ENCODE results near the gene GRIN2A. TPM values are rescaled to one million over a fixed set of nuclear protein-coding genes. Genes with fewer than 3 reads are reported as not detected.

Gene GRIN2A
- total and polyA plus RNA-seq, 8 donors: 0.06 to 9.8 (median 0.86) TPM

DNA sequence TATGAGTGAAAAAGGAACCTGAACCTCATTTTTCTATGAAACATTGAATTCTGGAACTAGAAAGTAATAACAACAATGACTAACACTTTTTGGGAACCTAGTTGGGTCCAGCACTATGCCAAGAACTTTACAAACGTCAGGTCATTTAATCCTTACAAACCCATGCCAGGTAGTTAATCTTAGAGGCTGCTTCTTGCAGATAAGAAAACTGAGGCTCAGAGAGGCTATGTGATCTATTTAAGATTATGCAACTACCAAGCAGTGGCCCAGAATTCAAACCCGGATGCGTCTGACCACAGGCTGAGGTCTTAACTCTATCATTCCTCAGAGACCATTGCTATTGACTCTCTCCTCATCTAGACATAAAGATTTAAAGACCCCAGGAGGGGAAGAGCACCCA, 358.7 kb downstream of the GRIN2A start:
- no peak overlapping the region for H3K27ac ChIP-seq
- H3K9me3 ChIP-seq: no peaks in the 10 kb centered on the region
- TF ChIP-seq POLR2AphosphoS5 (IDR thresholded peaks at IDR 0.05): no peak
- TF ChIP-seq, protein P1, sequence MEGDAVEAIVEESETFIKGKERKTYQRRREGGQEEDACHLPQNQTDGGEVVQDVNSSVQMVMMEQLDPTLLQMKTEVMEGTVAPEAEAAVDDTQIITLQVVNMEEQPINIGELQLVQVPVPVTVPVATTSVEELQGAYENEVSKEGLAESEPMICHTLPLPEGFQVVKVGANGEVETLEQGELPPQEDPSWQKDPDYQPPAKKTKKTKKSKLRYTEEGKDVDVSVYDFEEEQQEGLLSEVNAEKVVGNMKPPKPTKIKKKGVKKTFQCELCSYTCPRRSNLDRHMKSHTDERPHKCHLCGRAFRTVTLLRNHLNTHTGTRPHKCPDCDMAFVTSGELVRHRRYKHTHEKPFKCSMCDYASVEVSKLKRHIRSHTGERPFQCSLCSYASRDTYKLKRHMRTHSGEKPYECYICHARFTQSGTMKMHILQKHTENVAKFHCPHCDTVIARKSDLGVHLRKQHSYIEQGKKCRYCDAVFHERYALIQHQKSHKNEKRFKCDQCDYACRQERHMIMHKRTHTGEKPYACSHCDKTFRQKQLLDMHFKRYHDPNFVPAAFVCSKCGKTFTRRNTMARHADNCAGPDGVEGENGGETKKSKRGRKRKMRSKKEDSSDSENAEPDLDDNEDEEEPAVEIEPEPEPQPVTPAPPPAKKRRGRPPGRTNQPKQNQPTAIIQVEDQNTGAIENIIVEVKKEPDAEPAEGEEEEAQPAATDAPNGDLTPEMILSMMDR (IDR thresholded peaks at IDR 0.05): no peak
- no peaks in the 10 kb centered on the region for H3K4me1 ChIP-seq
- H3K27me3 ChIP-seq: no peaks in the 10 kb centered on the region
- 59 to 73% (median 62%) methylated on average over 3 of the region's 3 CpGs for WGBS, 5 donors
- no peaks in the 10 kb centered on the region for H3K36me3 ChIP-seq
- no peak for DNase-seq
- no peak overlapping the region for H3K4me3 ChIP-seq
- intact Hi-C loops (cut with DNase I; ENCODE audit: low total_unique reads): no loop called here

DNA sequence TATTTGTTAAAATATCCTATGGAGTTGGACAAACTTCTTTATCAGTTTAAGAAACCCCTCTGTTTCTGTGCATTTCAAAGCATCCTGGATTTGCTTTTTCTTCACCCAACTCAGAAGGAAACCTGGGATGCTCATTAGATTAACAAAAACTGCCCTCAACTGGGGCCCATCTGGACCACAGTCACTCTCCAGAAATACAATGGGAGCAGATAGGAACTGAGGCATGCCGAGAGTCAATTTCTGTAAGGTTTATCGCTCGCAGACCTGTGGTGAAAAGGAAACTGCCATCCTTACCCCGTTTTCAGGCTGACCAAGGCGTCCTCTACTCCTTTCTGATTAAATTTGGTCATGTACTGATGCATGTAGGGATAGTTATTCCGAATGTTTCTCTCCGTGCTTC, 360.3 kb downstream of the GRIN2A start:
- TF ChIP-seq, protein P1 (IDR thresholded peaks at IDR 0.05): no peak
- TF ChIP-seq POLR2AphosphoS5 (IDR thresholded peaks at IDR 0.05) (no peak), POLR2A (IDR thresholded peaks at IDR 0.05) (no peak), EP300 (IDR thresholded peaks at IDR 0.05) (no peak)
- H3K4me1 ChIP-seq: no peaks in the 10 kb centered on the region
- no peaks in the 10 kb centered on the region for H3K9me3 ChIP-seq
- no peak overlapping the region for H3K27ac ChIP-seq
- H3K4me3 ChIP-seq: no peak overlapping the region
- no peak for DNase-seq
- H3K27me3 ChIP-seq: no peaks in the 10 kb centered on the region
- intact Hi-C loops (cut with DNase I; ENCODE audit: low total_unique reads): no loop called here
- WGBS, 5 donors: 41 to 61% (median 54%) methylated on average over 7 of the region's 7 CpGs
- H3K36me3 ChIP-seq: no peaks in the 10 kb centered on the region

DNA sequence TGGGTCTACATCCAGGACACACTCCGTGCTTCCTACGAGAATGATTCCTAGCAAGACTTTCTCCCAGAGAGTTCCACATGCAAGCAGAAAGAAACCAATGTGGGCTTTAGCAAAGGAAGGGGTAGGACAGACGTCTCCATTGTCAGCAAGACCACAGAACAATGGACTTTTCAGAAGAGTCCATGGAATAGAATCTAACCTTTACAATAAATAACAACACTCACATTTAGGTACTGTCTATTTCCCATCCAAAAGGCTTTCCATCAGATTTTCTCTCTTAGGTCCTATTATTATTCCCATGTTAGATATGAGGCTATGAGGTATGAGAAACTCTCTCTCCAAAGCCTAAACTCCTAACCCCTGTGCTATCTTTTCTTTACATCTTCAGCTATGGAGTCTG, 360.9 kb downstream of the GRIN2A start:
- no peaks in the 10 kb centered on the region for H3K36me3 ChIP-seq
- no peaks in the 10 kb centered on the region for H3K27me3 ChIP-seq
- 43 to 69% (median 55%) methylated on average over 3 of the region's 3 CpGs for WGBS, 5 donors
- intact Hi-C loops (cut with DNase I; ENCODE audit: low total_unique reads): no loop called here
- TF ChIP-seq EP300 (IDR thresholded peaks at IDR 0.05) (no peak), POLR2AphosphoS5 (IDR thresholded peaks at IDR 0.05) (no peak), POLR2A (IDR thresholded peaks at IDR 0.05) (no peak)
- TF ChIP-seq, protein P1 (IDR thresholded peaks at IDR 0.05): no peak
- no peak overlapping the region for H3K27ac ChIP-seq
- H3K9me3 ChIP-seq: no peaks in the 10 kb centered on the region
- H3K4me3 ChIP-seq: no peak overlapping the region
- H3K4me1 ChIP-seq: no peaks in the 10 kb centered on the region
- no peak for DNase-seq

DNA sequence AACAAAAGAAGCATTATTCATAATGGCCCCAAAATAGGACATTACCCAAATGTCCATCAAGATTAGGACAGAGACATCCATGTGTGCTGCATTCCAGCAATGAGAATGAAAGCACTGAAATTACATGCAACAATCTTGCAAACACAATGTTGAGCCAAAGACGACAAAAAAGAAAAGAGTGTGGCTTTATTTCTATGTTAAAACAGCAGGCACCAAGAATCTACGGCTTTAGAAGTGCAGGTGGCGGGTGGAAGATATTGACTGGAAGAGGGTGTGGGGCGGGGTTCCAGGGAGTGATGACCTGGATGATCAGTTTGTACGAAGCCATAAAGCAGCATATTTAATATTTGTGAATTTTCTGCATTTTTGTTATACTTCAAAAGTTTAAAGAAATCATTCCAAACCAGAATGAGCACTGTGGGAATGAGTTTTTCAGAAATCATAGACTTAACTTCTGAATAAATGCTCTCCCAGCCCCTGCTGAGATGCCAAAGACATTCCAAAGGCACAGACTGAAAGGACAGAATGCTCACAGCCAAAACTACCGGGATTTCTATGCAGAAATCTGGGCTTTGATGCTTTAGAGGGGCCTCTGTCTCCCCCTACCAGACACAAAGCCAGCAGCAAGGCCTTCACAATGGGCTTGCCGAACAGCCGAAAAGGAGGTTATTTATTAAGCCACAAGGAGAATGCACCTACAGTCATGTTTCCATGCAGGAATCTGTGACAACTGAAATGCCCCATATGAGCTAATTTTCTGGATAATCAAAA, 361.6 kb downstream of the GRIN2A start:
- DNase-seq: peak in 1 of 2 donors; percentile 29
- no peaks in the 10 kb centered on the region for H3K36me3 ChIP-seq
- H3K27me3 ChIP-seq: no peaks in the 10 kb centered on the region
- intact Hi-C loops (cut with DNase I; ENCODE audit: low total_unique reads): no loop called here
- H3K27ac ChIP-seq: no peak overlapping the region
- TF ChIP-seq, protein P1 (IDR thresholded peaks at IDR 0.05): no peak
- TF ChIP-seq EP300 (IDR thresholded peaks at IDR 0.05): no peak
- TF ChIP-seq POLR2AphosphoS5 (IDR thresholded peaks at IDR 0.05): no peak
- no peak for TF ChIP-seq POLR2A (IDR thresholded peaks at IDR 0.05)
- H3K9me3 ChIP-seq: no peaks in the 10 kb centered on the region
- no peak overlapping the region for H3K4me3 ChIP-seq
- 35 to 46% (median 40%) methylated on average over 8 of the region's 8 CpGs for WGBS, 5 donors
- no peaks in the 10 kb centered on the region for H3K4me1 ChIP-seq
